Mucosa of descending colon (tissue), 3 donors: ENCODE results near the gene RASGEF1B. TPM values are rescaled to one million over a fixed set of nuclear protein-coding genes. Genes with fewer than 3 reads are reported as not detected.

ENCODE experiments used
- ATAC-seq: fragments of 200-7000 bp; cut with Tn5 transposase; one replicate; pipeline ENCODE4 v1.9.1; 2020; ENCODE audit warnings: mild to moderate bottlenecking, moderate library complexity
- DNase-seq, 3 donors: peaks; one replicate each; pipeline ENCODE4 v3.0.0-alpha.2; 2020
- H3K36me3 ChIP-seq: fragments of 200-600 bp; one replicate; pipeline ENCODE4 v1.8.0; 2021; ENCODE audit warnings: low read depth, mild to moderate bottlenecking
- H3K4me1 ChIP-seq: fragments of 200-600 bp; one replicate; pipeline ENCODE4 v1.8.0; 2021; ENCODE audit warnings: low read depth, mild to moderate bottlenecking
- H3K4me3 ChIP-seq: fragments of 200-600 bp; one replicate; pipeline ENCODE4 v1.8.0; 2021; ENCODE audit warnings: mild to moderate bottlenecking
- H3K9me3 ChIP-seq: fragments of 200-600 bp; one replicate; pipeline ENCODE4 v1.8.0; 2021; ENCODE audit warnings: mild to moderate bottlenecking
- intact Hi-C, 2 donors: fragments of 100-400 bp; cut with DNase I in 1 of 2; cut with micrococcal nuclease in 1 of 2; formaldehyde crosslinking; loops; one replicate each; pipeline versions ENCODE4 v1.11.0 to v1.11.1; 2022; cut with DNase I, micrococcal nuclease
- total RNA-seq, 3 donors: library from RNA; stranded (reverse); fragmentation: NEBNext Ultra II Directional in 2 of 3; extraction: Animal tissue kit (Norgen Biotek cat#: 25700) in 2 of 3; gene quantifications; one replicate each; pipeline versions ENCODE4 v1.2.1 to v1.2.4, GENCODE V29; 2021 to 2023
- TF ChIP-seq, protein P1 (sequence below): fragments of 200-600 bp; IDR thresholded peaks from one replicate; pipeline ENCODE4 v1.8.0; 2022; ENCODE audit warnings: antibody characterized with exemption, mild to moderate bottlenecking
- donor health status: DM: no; HTN: no; CAD: no; lungs with moderate emphysema.
- donor health status: DM: no; HTN: no; CAD: no.
- donor health status: DM: no; HTN: yes; CAD: no.

Gene RASGEF1B
- total RNA-seq, 3 donors from 2014 or later, result 13.6 to 20.5 (median 15.4) TPM

DNA sequence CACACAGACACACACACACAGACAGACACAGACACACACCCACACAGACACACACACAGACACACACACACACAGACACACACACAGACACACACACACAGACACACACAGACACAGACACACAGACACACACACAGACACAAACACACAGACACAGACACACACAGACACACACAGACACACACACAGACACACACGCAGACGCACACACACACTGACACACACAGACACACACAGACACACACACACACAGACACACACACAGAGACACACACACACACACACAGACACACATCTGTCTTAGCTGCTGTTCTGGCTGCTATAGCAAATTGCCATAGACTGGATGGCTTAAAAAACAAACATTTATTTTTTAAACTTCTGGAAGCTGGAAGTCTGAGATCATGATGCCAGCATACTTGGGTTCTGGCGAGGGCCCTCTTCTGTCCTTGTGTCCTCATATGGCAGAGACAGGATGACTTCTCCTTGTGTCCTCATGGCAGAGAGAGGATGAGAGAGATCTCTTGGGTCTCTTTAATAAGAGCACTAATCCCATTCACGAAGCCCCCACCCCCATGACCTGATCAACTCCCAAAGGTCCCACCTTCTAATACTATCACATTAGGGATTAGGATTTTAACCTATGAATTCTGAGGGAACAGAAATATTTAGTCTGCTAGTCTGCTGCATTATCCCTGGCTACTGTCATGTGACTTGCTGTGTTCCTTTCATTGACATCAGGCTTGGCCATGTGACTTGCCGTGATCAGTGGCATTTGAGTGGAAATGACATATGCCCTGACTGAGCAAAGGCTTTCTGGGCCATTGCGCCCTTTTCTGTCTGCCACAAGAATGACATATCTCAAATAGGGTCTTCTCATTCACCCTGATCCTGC is 32.7 kb upstream of the RASGEF1B start:
- ATAC-seq, result peak; percentile 6
- intact Hi-C loops, result no loop called here
- DNase-seq, result no peak
- H3K36me3 ChIP-seq, result no peaks in the 10 kb centered on the region
- TF ChIP-seq, protein P1, sequence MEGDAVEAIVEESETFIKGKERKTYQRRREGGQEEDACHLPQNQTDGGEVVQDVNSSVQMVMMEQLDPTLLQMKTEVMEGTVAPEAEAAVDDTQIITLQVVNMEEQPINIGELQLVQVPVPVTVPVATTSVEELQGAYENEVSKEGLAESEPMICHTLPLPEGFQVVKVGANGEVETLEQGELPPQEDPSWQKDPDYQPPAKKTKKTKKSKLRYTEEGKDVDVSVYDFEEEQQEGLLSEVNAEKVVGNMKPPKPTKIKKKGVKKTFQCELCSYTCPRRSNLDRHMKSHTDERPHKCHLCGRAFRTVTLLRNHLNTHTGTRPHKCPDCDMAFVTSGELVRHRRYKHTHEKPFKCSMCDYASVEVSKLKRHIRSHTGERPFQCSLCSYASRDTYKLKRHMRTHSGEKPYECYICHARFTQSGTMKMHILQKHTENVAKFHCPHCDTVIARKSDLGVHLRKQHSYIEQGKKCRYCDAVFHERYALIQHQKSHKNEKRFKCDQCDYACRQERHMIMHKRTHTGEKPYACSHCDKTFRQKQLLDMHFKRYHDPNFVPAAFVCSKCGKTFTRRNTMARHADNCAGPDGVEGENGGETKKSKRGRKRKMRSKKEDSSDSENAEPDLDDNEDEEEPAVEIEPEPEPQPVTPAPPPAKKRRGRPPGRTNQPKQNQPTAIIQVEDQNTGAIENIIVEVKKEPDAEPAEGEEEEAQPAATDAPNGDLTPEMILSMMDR, result no peak
- H3K4me3 ChIP-seq, result no peak overlapping the region
- H3K9me3 ChIP-seq, result no peaks in the 10 kb centered on the region
- H3K4me1 ChIP-seq, result no peaks in the 10 kb centered on the region

DNA sequence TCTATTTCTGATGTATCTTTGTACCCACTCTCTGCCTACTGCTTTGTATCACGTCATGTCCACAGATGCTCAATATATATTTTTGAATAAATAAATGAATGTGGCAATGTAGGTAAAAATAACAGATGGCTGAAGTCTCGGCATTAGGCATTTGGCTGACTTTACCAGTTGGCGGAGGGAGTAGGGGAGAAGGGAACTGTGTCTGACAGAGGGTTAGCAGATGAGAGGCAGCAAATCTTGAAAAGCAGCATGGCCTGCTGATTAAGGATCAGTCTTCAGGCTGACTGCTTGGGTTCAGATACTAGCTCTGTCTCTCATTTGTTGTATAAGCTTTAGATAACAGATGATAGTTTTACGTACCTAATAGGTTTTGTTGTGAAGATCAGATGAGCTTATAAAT is 31.9 kb upstream of the RASGEF1B start:
- DNase-seq (no peak), ATAC-seq (no peak)
- Histone ChIP-seq H3K4me3 (no peak overlapping the region), H3K9me3 (no peaks in the 10 kb centered on the region), H3K36me3 (no peaks in the 10 kb centered on the region), H3K4me1 (no peaks in the 10 kb centered on the region)
- intact Hi-C loops, result no loop called here
- TF ChIP-seq, protein P1, result no peak

DNA sequence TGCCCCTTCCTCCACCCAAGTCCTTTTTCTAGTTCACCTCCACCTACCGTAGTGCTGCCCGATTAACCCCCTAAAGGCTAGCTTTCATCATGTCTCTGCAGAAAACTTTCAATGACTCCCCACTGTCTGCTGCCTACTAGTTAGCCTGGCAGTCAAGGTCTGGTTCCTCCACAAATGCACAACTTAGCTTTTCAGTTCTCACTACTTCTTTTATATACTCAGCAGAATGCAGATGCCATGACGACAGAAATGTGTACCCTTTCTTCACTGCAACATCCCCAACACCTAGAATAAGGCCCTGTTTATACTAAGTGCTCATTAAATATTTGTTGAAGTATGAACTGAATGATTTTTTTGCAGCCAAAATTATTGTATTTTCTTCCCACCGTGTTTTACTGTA is 30.9 kb upstream of the RASGEF1B start:
- Histone ChIP-seq H3K36me3 (no peaks in the 10 kb centered on the region), H3K4me1 (no peaks in the 10 kb centered on the region), H3K4me3 (no peak overlapping the region), H3K9me3 (no peaks in the 10 kb centered on the region)
- ATAC-seq, result no peak
- no peak for DNase-seq
- intact Hi-C loops, result no loop called here
- TF ChIP-seq, protein P1, result no peak

DNA sequence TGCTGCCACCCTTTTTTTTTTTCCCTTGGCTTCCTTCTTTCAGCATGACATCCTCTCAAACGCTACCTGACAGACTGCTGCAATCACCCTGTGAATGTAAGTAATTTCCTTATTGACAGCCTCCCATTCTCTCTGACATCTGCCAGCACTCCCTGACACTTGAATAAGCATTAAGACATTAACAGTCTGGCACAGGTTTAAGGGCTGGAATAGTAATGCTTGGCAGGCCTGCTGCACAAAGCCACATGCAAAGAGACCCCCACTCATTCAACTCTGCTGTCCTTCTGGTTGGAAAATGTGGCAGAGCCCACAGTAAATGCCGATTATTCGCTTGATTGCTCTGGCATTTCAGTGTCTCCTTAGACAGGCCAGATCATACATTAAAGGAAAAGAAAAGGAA is 28.1 kb upstream of the RASGEF1B start:
- ATAC-seq, result peak; percentile 89

DNA sequence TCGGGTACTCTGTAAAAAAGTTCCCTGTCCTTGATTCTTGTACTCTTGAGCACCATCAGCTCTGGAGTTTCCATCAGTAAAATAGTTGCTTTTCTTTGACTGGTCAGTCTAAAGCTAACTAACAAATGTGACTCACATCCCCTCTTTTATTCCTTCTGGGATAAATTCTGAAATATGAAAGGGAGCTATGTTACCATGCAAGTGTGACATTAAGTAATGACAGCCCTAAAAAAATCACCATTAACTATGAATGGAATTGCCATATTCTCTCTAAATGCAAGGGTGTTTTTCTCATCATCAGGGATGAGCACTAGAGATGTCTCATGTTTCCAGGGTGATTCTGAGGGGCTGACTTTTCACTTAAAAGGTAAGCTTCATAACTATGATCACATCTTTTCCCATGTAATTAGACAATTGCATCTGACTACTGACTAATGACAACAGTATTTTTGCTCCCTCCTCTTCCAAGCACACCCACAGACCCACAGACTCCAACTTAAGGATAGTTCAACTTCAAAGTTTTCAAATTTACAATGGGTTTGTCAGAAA is 26.9 kb upstream of the RASGEF1B start:
- no peak for ATAC-seq
- TF ChIP-seq, protein P1, result no peak
- no peaks in the 10 kb centered on the region for H3K9me3 ChIP-seq
- intact Hi-C loops, result no loop called here
- no peak for DNase-seq
- no peak overlapping the region for H3K4me3 ChIP-seq
- H3K4me1 ChIP-seq, result no peaks in the 10 kb centered on the region
- no peaks in the 10 kb centered on the region for H3K36me3 ChIP-seq

More for the DNA sequence above, 28.1 kb upstream of the RASGEF1B start:
- no peaks in the 10 kb centered on the region for H3K9me3 ChIP-seq
- intact Hi-C loops, result no loop called here
- no peaks in the 10 kb centered on the region for H3K4me1 ChIP-seq
- TF ChIP-seq, protein P1, result no peak
- peak in 1 of 3 donors; percentile 35 for DNase-seq
- H3K4me3 ChIP-seq, result no peak overlapping the region
- H3K36me3 ChIP-seq, result no peaks in the 10 kb centered on the region
